IMR-90 (cell line): Measurements from ENCODE around the gene DERL3. TPM values are rescaled to one million over a fixed set of nuclear protein-coding genes. Genes with fewer than 3 reads are reported as not detected.

Source experiments
- ATAC-seq: fragments of 200-7000 bp; cut with Tn5 transposase; 2 replicates; pipeline ENCODE4 v1.9.1; 2020; ENCODE audit warnings: low read depth, mild to moderate bottlenecking, moderate library complexity
- BruUV-seq: library from RNA; stranded (reverse); fragments of 400-500 nt; replicated peaks from 2 replicates; lab custom pipeline; 2021; lab: Mats Ljungman, UMichigan
- CTCF ChIA-PET: fragments of 300-600 bp; formaldehyde crosslinking; extraction: SDS; loops from one replicate; lab custom pipeline; 2021; ENCODE audit warnings: antibody characterized with exemption; lab: Yijun Ruan, JAX
- POLR2A ChIA-PET: fragments of 300-600 bp; sonication (Branson Sonifier 250); formaldehyde crosslinking; loops from one replicate; lab custom pipeline; 2022; ENCODE audit warnings: antibody characterized with exemption; ENCODE audit not compliant: unreplicated experiment; lab: Charles Lee
- DNase-seq: peaks from one replicate; pipeline ENCODE4 v3.0.0; 2013
- H2AFZ ChIP-seq: replicated peaks from 2 replicates; pipeline ENCODE3; 2013; ENCODE audit warnings: low read length, mild to moderate bottlenecking; ENCODE audit not compliant: poor library complexity
- H2AK5ac ChIP-seq: 2 replicates; pipeline ENCODE4 v1.6.1; 2013; ENCODE audit warnings: low read depth, low read length, inconsistent platforms
- H2AK9ac ChIP-seq: replicated peaks from 2 replicates; pipeline ENCODE3; 2013; ENCODE audit warnings: mild to moderate bottlenecking, low read depth, low read length, moderate library complexity; ENCODE audit not compliant: poor library complexity
- H2BK120ac ChIP-seq: 2 replicates; pipeline ENCODE4 v1.6.1; 2013; ENCODE audit warnings: low read depth, low read length, inconsistent platforms
- H2BK15ac ChIP-seq: 3 replicates; pipeline ENCODE4 v1.6.1; 2013; ENCODE audit warnings: low read depth, low read length, inconsistent platforms
- H2BK20ac ChIP-seq: 2 replicates; pipeline ENCODE4 v1.6.1; 2013; ENCODE audit warnings: low read depth, mild to moderate bottlenecking, inconsistent platforms, low read length, moderate library complexity
- H2BK5ac ChIP-seq: 2 replicates; pipeline ENCODE4 v1.6.1; 2013; ENCODE audit warnings: mild to moderate bottlenecking, low read depth, low read length, inconsistent platforms; ENCODE audit not compliant: poor library complexity, severe bottlenecking
- H3K14ac ChIP-seq: replicated peaks from 2 replicates; pipeline ENCODE4 v1.6.1; 2013; ENCODE audit warnings: low read depth, low read length, inconsistent platforms
- H3K18ac ChIP-seq: 2 replicates; pipeline ENCODE4 v1.6.1; 2013; ENCODE audit warnings: low read depth, low read length, control low read depth
- H3K23ac ChIP-seq: 2 replicates; pipeline ENCODE4 v1.6.1; 2013; ENCODE audit warnings: low read depth, low read length, inconsistent platforms
- H3K27ac ChIP-seq: 2 replicates; pipeline ENCODE4 v1.5.1; 2013; ENCODE audit warnings: mild to moderate bottlenecking, control low read depth, low read length; ENCODE audit not compliant: insufficient read depth
- H3K27me3 ChIP-seq: 2 replicates; pipeline ENCODE4 v1.6.1; 2013; ENCODE audit warnings: low read length; ENCODE audit not compliant: control insufficient read depth, insufficient read depth
- H3K36me3 ChIP-seq: 2 replicates; pipeline ENCODE4 v1.6.1; 2013; ENCODE audit warnings: low read length, mixed read lengths; ENCODE audit not compliant: control insufficient read depth, insufficient read depth
- H3K4ac ChIP-seq: 2 replicates; pipeline ENCODE4 v1.6.1; 2013; ENCODE audit warnings: low read depth, low read length, inconsistent platforms
- H3K4me1 ChIP-seq: 2 replicates; pipeline ENCODE4 v1.6.1; 2013; ENCODE audit warnings: low read length, mixed read lengths; ENCODE audit not compliant: control insufficient read depth, insufficient read depth
- H3K4me2 ChIP-seq: 2 replicates; pipeline ENCODE4 v1.6.1; 2013; ENCODE audit warnings: low read depth, mild to moderate bottlenecking, control low read depth, low read length, moderate library complexity
- H3K4me3 ChIP-seq: 2 replicates; pipeline ENCODE4 v1.5.1; 2013; ENCODE audit warnings: low read depth, mild to moderate bottlenecking, control low read depth, low read length, moderate library complexity; ENCODE audit not compliant: insufficient read depth
- H3K56ac ChIP-seq: 2 replicates; pipeline ENCODE4 v1.6.1; 2013; ENCODE audit warnings: low read length, inconsistent platforms; ENCODE audit not compliant: insufficient read depth; ENCODE audit errors: extremely low read depth
- H3K79me1 ChIP-seq, 2 experiments: 2 replicates each; pipeline ENCODE4 v1.6.1; 2013; ENCODE audit warnings: low read length in 2 of 2, inconsistent platforms in 1 of 2, low read depth in 1 of 2
- H3K9ac ChIP-seq: 2 replicates; pipeline ENCODE4 v1.6.1; 2013; ENCODE audit warnings: low read depth, low read length, control low read depth
- H3K9me1 ChIP-seq: 2 replicates; pipeline ENCODE4 v1.6.1; 2013; ENCODE audit warnings: low read length, inconsistent platforms; ENCODE audit not compliant: insufficient read depth
- H3K9me3 ChIP-seq: 2 replicates; pipeline ENCODE4 v1.6.1; 2013; ENCODE audit warnings: low read length; ENCODE audit not compliant: control insufficient read depth, insufficient read depth
- H4K20me1 ChIP-seq: 2 replicates; pipeline ENCODE4 v1.6.1; 2013; ENCODE audit warnings: low read length, inconsistent platforms; ENCODE audit not compliant: insufficient read depth
- H4K5ac ChIP-seq: 2 replicates; pipeline ENCODE4 v1.6.1; 2013; ENCODE audit warnings: mild to moderate bottlenecking, low read depth, low read length, control low read depth
- H4K8ac ChIP-seq, 2 experiments: 2 replicates each; pipeline ENCODE4 v1.6.1; 2013; ENCODE audit warnings: low read depth in 2 of 2, low read length in 2 of 2, control low read depth in 1 of 2, inconsistent platforms in 1 of 2
- H4K91ac ChIP-seq: 2 replicates; pipeline ENCODE4 v1.6.1; 2013; ENCODE audit warnings: low read depth, low read length, inconsistent platforms; ENCODE audit not compliant: insufficient read depth
- RCOR1 ChIP-seq: IDR thresholded peaks from 2 replicates; pipeline ENCODE4 v1.6.1; 2012; ENCODE audit warnings: mild to moderate bottlenecking, low read length, improper control_type of control experiment; ENCODE audit not compliant: insufficient replicate concordance
- RFX5 ChIP-seq: IDR thresholded peaks from 2 replicates; pipeline ENCODE4 v1.8.0; 2012; ENCODE audit warnings: low read depth, mild to moderate bottlenecking, low read length, moderate library complexity
- SMC3 ChIP-seq: fragments of 150-350 bp; IDR thresholded peaks from 2 replicates; pipeline ENCODE4 v1.6.1; 2016; ENCODE audit warnings: low read depth, mild to moderate bottlenecking, antibody characterized with exemption, low read length, moderate library complexity
- WGBS, 2 experiments: methylation state at CpG; one replicate each; pipeline versions ENCODE4 v1.1.5 to v1.1.7; 2013; ENCODE audit warnings: missing lambda C conversion rate in 2 of 2; ENCODE audit not compliant: insufficient read length in 1 of 2; ENCODE audit errors: extremely low coverage in 2 of 2; 5-methylcytosine and 5-hydroxymethylcytosine counted together
- dilution Hi-C: fragments of 300-500 bp; cut with HindIII; formaldehyde crosslinking; loops from one replicate; pipeline ENCODE4 v1.14.3; 2018; ENCODE audit warnings: low sequenced_read_pairs; ENCODE audit not compliant: unreplicated experiment
- in situ Hi-C: fragments of 300-500 bp; cut with MboI; formaldehyde crosslinking; loops from 3 replicates; pipeline ENCODE4 v1.14.3; 2019; ENCODE audit warnings: low sequenced_read_pairs, inconsistent platforms, mixed read lengths
- intact Hi-C: fragments of 100-400 bp; cut with micrococcal nuclease; formaldehyde crosslinking; loops from 2 replicates; pipeline ENCODE4 v1.10.0; 2022
- polyA plus RNA-seq, 3 experiments: library from polyadenylated mRNA; depleted of rRNA; stranded (reverse); fragments of >200 nt; gene quantifications; 2 replicates each; pipeline ENCODE4 v1.2.3, GENCODE V29; 2012; ENCODE audit warnings: low replicate concordance in 1 of 3
- total RNA-seq: library from RNA; depleted of rRNA; stranded (reverse); fragments of >200 nt; gene quantifications from 2 replicates; pipeline ENCODE4 v1.2.3, GENCODE V29; 2012
- TF ChIP-seq, protein P1 (sequence below): fragments of 150-350 bp; IDR thresholded peaks from 2 replicates; pipeline ENCODE4 v1.6.1; 2017; ENCODE audit warnings: mild to moderate bottlenecking, antibody characterized with exemption, low read length, low read depth

The DERL3 gene
- total and polyA plus RNA-seq, 2 of the 4 experiments (the other 2 are of a cell fraction), result 0.18 to 0.62 TPM

DNA sequence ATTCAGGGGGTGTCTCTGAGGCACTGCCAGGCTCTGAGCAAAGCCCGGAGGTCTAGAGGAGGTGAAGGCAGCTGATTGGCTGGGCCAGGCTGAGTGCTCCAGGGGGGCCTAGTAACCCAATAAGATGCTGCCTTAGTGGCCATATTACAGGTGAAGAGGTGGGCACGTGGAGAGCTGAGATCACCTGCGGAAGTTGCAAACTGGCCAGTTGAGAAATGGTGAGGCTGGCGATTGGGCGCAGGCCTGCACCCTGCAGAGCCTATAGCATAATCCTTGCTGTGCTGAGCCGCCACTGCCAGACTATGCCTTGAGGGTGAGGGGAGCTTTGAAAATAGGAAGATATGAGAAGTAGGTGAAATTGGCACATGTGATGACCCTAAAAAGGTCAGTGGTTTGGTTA is 21.7 kb downstream of the DERL3 start:
- Histone ChIP-seq H3K4me2 (no peak overlapping the region), H2BK5ac (no peak overlapping the region), H2BK120ac (no peak overlapping the region), H3K18ac (no peak overlapping the region), H2BK20ac (no peak overlapping the region), H3K4me3 (no peak overlapping the region), H2AK5ac (no peak overlapping the region), H3K4me1 (no peaks in the 10 kb centered on the region), H4K5ac (no peak overlapping the region), H3K14ac (no peak overlapping the region), H2AK9ac (no peak overlapping the region), H4K20me1 (peaks cover 8% of the 10 kb centered on the region; the same call in 1 of the 2 replicates), H2AFZ (no peak overlapping the region), H4K91ac (no peak overlapping the region), H3K27me3 (no peaks in the 10 kb centered on the region), H3K79me1 (peaks cover 0 to 5% of the 10 kb centered on the region in 2 experiments; a peak in 1 of 4 replicates), H3K4ac (no peak overlapping the region), H3K36me3 (peaks cover 52% of the 10 kb centered on the region), H3K9me1 (peaks cover 7% of the 10 kb centered on the region; the same call in 1 of the 2 replicates), H3K23ac (no peak overlapping the region), H3K27ac (no peak overlapping the region), H3K9me3 (no peaks in the 10 kb centered on the region), H2BK15ac (no peak overlapping the region), H3K9ac (no peak overlapping the region), H3K56ac (no peak overlapping the region), H4K8ac (no peak overlapping the region)
- TF ChIP-seq RFX5, result no peak
- TF ChIP-seq, protein P1, sequence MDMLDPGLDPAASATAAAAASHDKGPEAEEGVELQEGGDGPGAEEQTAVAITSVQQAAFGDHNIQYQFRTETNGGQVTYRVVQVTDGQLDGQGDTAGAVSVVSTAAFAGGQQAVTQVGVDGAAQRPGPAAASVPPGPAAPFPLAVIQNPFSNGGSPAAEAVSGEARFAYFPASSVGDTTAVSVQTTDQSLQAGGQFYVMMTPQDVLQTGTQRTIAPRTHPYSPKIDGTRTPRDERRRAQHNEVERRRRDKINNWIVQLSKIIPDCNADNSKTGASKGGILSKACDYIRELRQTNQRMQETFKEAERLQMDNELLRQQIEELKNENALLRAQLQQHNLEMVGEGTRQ, result no peak
- no peak for TF ChIP-seq SMC3
- no peak for TF ChIP-seq RCOR1
- dilution Hi-C loops (no loop called here), in situ Hi-C loops (no loop called here), intact Hi-C loops (no loop called here)
- ATAC-seq, result no peak
- ChIA-PET CTCF (no interaction called here), POLR2A (no interaction called here)
- BruUV-seq, result no TSS peak
- no peak for DNase-seq
- WGBS, 2 experiments, result 86% methylated on average over 1 of the region's 6 CpGs; no CpG with 5 or more reads in 1 of the 2 experiments
